CD4-positive, alpha-beta T cell (primary cell): ENCODE measurements around the gene MOAP1. TPM values are rescaled to one million over a fixed set of nuclear protein-coding genes. Genes with fewer than 3 reads are reported as not detected.
A peak's percentile ranks its signal among the peaks of the same experiment; 100 is the strongest.

Experiments
- ATAC-seq: fragments of 200-7000 bp; cut with Tn5 transposase; one replicate; pipeline ENCODE4 v1.10.0; 2022; ENCODE audit warnings: mild to moderate bottlenecking; ENCODE audit not compliant: poor library complexity
- CTCF ChIA-PET: fragments of 350-600 bp; sonication (Branson Sonifier 250); formaldehyde crosslinking; loops from one replicate; lab custom pipeline; 2021; ENCODE audit warnings: antibody characterized with exemption, inconsistent platforms; lab: Charles Lee
- POLR2A ChIA-PET: fragments of 350-600 bp; sonication (Branson Sonifier 250); formaldehyde crosslinking; loops from one replicate; lab custom pipeline; 2021; ENCODE audit warnings: antibody characterized with exemption, inconsistent platforms; lab: Charles Lee
- DNase-seq, 14 experiments: peaks; one replicate each; pipeline ENCODE4 v3.0.0-alpha.2; 2013 to 2020; ENCODE audit warnings: mixed read lengths in 2 of 14
- H3K27ac ChIP-seq, 2 donors: one replicate each; pipeline versions ENCODE4 v1.5.1 to v1.7.0; 2013; ENCODE audit warnings: low read length in 2 of 2, low read depth in 1 of 2, mild to moderate bottlenecking in 1 of 2
- H3K27me3 ChIP-seq, 2 experiments: 1 replicate in 1 of 2; 2 replicates in 1 of 2; pipeline versions ENCODE4 v1.6.1 to v1.7.0; 2013; ENCODE audit warnings: low read length in 2 of 2, control low read depth in 1 of 2, mild to moderate bottlenecking in 1 of 2, moderate library complexity in 1 of 2; ENCODE audit not compliant: insufficient read depth in 2 of 2, control insufficient read depth in 1 of 2
- H3K36me3 ChIP-seq: one replicate; pipeline ENCODE4 v1.6.1; 2013; ENCODE audit warnings: low read length, control low read depth; ENCODE audit not compliant: insufficient read depth
- H3K4me1 ChIP-seq: one replicate; pipeline ENCODE4 v1.6.1; 2013; ENCODE audit warnings: low read length, control low read depth; ENCODE audit not compliant: insufficient read depth
- H3K4me3 ChIP-seq: one replicate; pipeline ENCODE4 v1.5.1; 2013; ENCODE audit warnings: mild to moderate bottlenecking, low read length, moderate library complexity
- H3K9me3 ChIP-seq, 2 experiments: 1 replicate in 1 of 2; 2 replicates in 1 of 2; pipeline versions ENCODE4 v1.6.1 to v1.7.0; 2013; ENCODE audit warnings: low read length in 2 of 2, mild to moderate bottlenecking in 2 of 2, control low read depth in 1 of 2, moderate library complexity in 1 of 2; ENCODE audit not compliant: control insufficient read depth in 1 of 2, insufficient read depth in 1 of 2
- H3K27ac Mint-ChIP-seq: one replicate; pipeline ENCODE4 v1.8.0; 2020; ENCODE audit warnings: mixed read lengths
- H3K27me3 Mint-ChIP-seq: one replicate; pipeline ENCODE4 v1.8.0; 2021; ENCODE audit warnings: mixed read lengths
- H3K36me3 Mint-ChIP-seq: one replicate; pipeline ENCODE4 v1.8.0; 2021; ENCODE audit warnings: low read depth, mixed read lengths
- H3K4me1 Mint-ChIP-seq: one replicate; pipeline ENCODE4 v1.8.0; 2021; ENCODE audit warnings: low read depth, mixed read lengths
- H3K4me3 Mint-ChIP-seq: one replicate; pipeline ENCODE4 v1.8.0; 2020; ENCODE audit warnings: mild to moderate bottlenecking, mixed read lengths
- H3K9me3 Mint-ChIP-seq: one replicate; pipeline ENCODE4 v1.8.0; 2020; ENCODE audit warnings: mixed read lengths
- intact Hi-C, 2 experiments: fragments of 100-400 bp; cut with DNase I in 1 of 2; cut with micrococcal nuclease in 1 of 2; formaldehyde crosslinking; loops; one replicate each; pipeline versions ENCODE4 v1.15.1 to v1.9.0; 2023 to 2025; cut with DNase I, micrococcal nuclease
- total RNA-seq, 174 experiments: library from RNA in 2 of 174; stranded (reverse) in 2 of 174; gene quantifications; one replicate each; pipeline ENCODE4 v1.2.3 and lab custom pipeline; 2021 to 2026
- TF ChIP-seq, protein P1 (sequence below): fragments of 200-600 bp; IDR thresholded peaks from one replicate; pipeline ENCODE4 v1.8.0; 2022; ENCODE audit warnings: antibody characterized with exemption, mild to moderate bottlenecking

The MOAP1 gene
- total RNA-seq, 2 experiments from 2014 or later: 127 to 130 TPM

DNA sequence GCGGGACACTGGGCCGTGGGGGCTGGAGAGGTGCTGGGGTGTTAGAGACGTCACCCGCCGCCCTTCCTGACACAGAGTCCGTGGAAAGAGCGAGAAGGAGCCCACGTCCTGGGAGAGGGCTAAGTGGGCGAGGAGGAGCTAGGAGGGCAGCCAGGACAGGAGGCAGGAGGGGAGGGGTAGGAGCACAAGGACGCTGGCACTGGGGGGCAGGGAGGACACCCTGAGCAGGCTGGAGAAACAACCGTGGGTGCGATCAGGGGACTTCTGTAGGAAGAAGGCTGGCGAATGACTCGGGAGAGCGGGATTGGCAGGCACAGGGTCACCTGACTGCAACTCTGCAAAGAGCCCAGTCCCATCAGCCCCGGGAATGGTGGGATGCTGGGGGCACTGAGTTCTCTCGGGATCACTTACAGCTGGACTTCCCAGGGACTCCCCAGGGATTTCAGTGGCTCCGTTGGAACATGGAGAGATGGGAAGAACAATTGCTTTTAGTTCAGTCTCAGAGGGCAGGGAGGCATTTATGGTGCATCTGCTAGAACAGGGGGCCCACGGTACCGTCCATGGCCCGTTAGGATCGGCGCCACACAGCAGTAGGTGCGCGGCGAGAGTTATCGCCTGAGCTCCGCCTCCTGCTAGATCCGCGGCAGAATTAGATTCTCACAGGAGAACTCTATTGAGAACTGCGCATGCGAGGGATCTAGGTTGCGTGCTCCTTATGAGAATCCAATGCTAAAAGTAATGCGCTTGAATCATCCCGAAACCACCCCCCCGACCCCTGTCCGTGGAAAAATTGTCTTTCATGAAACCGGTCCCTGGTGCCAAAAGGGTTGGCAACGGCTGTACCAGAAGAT lies 46.7 kb upstream of the MOAP1 start:
- no peaks in the 10 kb centered on the region for H3K9me3 Mint-ChIP-seq
- ATAC-seq (no peak), DNase-seq (peak in 1 of 14 experiments; percentile 4)
- Histone ChIP-seq H3K9me3 (peaks cover 0 to 12% of the 10 kb centered on the region in 2 experiments), H3K4me1 (peaks cover 17% of the 10 kb centered on the region), H3K4me3 (peak overlapping the region; percentile 12), H3K27me3 (no peaks in the 10 kb centered on the region), H3K27ac (no peak overlapping the region), H3K36me3 (peaks cover 20% of the 10 kb centered on the region)
- peaks cover 11% of the 10 kb centered on the region for H3K4me1 Mint-ChIP-seq
- ChIA-PET POLR2A (no interaction called here), CTCF (no interaction called here)
- intact Hi-C loops: loop anchor here in 1 of 2 experiments (5.0 kb wide), 1 partner anchor 661 kb away; no protein-coding TSS in a partner anchor
- H3K4me3 Mint-ChIP-seq: peak overlapping the region; percentile 39
- no peaks in the 10 kb centered on the region for H3K27me3 Mint-ChIP-seq
- TF ChIP-seq, protein P1, sequence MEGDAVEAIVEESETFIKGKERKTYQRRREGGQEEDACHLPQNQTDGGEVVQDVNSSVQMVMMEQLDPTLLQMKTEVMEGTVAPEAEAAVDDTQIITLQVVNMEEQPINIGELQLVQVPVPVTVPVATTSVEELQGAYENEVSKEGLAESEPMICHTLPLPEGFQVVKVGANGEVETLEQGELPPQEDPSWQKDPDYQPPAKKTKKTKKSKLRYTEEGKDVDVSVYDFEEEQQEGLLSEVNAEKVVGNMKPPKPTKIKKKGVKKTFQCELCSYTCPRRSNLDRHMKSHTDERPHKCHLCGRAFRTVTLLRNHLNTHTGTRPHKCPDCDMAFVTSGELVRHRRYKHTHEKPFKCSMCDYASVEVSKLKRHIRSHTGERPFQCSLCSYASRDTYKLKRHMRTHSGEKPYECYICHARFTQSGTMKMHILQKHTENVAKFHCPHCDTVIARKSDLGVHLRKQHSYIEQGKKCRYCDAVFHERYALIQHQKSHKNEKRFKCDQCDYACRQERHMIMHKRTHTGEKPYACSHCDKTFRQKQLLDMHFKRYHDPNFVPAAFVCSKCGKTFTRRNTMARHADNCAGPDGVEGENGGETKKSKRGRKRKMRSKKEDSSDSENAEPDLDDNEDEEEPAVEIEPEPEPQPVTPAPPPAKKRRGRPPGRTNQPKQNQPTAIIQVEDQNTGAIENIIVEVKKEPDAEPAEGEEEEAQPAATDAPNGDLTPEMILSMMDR: no peak
- H3K27ac Mint-ChIP-seq: no peak overlapping the region
- H3K36me3 Mint-ChIP-seq: peaks cover 31% of the 10 kb centered on the region

DNA sequence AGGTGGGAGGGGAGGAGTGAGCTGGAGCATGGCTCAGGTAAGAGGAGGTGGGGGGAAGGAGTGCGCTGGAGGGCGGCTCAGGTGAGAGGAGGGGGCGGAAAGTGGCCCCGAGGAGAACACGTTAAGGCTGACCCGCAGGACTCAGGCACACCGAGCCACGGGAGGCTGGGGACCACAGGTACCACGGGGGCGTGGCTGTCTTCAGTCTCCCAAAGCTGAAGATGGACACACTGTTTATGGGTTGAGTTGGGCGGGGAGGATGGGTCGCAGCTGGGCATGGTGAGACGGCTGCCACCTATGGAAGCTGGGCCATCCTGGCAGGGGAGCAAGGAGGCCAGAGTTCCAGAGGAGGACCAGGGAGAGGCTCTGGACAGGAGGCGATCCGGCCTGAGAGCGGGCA lies 45.8 kb upstream of the MOAP1 start:
- peaks cover 11% of the 10 kb centered on the region for H3K4me1 Mint-ChIP-seq
- intact Hi-C loops: loop anchor here in 1 of 2 experiments (5.0 kb wide), 1 partner anchor 662 kb away; no protein-coding TSS in a partner anchor
- H3K4me3 Mint-ChIP-seq: peak overlapping the region; percentile 39
- peaks cover 17% of the 10 kb centered on the region for H3K4me1 ChIP-seq
- no peak overlapping the region for H3K27ac Mint-ChIP-seq
- H3K36me3 Mint-ChIP-seq: peaks cover 39% of the 10 kb centered on the region
- peaks cover 0 to 12% of the 10 kb centered on the region in 2 experiments for H3K9me3 ChIP-seq
- H3K27me3 Mint-ChIP-seq: no peaks in the 10 kb centered on the region
- CTCF ChIA-PET: no interaction called here
- H3K4me3 ChIP-seq: no peak overlapping the region
- H3K27me3 ChIP-seq: no peaks in the 10 kb centered on the region
- ATAC-seq: no peak
- TF ChIP-seq, protein P1: no peak
- peaks cover 20% of the 10 kb centered on the region for H3K36me3 ChIP-seq
- POLR2A ChIA-PET: no interaction called here
- H3K27ac ChIP-seq: no peak overlapping the region
- no peaks in the 10 kb centered on the region for H3K9me3 Mint-ChIP-seq
- no peak for DNase-seq

DNA sequence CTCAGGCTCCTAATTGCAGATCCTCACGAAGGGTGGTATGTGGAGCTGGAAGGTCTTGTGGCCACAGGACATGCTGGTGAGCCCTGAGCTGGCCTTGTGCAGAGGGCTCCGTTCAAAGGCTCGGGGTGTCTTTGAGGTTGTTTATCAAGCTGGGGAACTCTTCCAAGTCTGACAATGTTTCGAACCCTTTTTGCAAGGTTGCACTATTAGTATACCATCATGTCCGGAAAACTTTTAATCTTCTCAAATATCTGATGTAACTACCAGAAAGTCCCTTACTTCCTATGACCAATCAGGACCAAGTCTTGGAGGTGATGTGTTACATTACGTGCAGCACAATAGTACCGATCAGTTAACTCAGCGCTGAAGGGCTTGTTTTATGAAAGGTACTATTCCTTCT lies 43.9 kb upstream of the MOAP1 start:
- TF ChIP-seq, protein P1: no peak
- Histone ChIP-seq H3K4me3 (no peak overlapping the region), H3K27ac (no peak overlapping the region), H3K36me3 (peaks cover 28% of the 10 kb centered on the region), H3K9me3 (peaks cover 0 to 12% of the 10 kb centered on the region in 2 experiments), H3K4me1 (peaks cover 17% of the 10 kb centered on the region), H3K27me3 (no peaks in the 10 kb centered on the region)
- Mint-ChIP-seq H3K27me3 (no peaks in the 10 kb centered on the region), H3K4me1 (peaks cover 11% of the 10 kb centered on the region), H3K27ac (no peak overlapping the region), H3K9me3 (no peaks in the 10 kb centered on the region), H3K4me3 (no peak overlapping the region), H3K36me3 (peaks cover 57% of the 10 kb centered on the region)
- intact Hi-C loops: no loop called here
- CTCF ChIA-PET: no interaction called here
- ATAC-seq (no peak), DNase-seq (no peak)
- POLR2A ChIA-PET: no interaction called here
